HG03432 (cell line): Measurements from ENCODE around the gene PFKFB1.
"Not testable (repeated sequence)": the region's sequence is repeated elsewhere in the genome, so short reads cannot be mapped to it uniquely, and the experiment has no call there.

ENCODE experiments used
- ATAC-seq: cut with Tn5 transposase; IDR thresholded peaks from one replicate; pipeline ENCODE4 v1.9.1; 2021; ENCODE audit warnings: mild to moderate bottlenecking, moderate library complexity; ENCODE audit not compliant: unreplicated experiment

Gene PFKFB1

DNA sequence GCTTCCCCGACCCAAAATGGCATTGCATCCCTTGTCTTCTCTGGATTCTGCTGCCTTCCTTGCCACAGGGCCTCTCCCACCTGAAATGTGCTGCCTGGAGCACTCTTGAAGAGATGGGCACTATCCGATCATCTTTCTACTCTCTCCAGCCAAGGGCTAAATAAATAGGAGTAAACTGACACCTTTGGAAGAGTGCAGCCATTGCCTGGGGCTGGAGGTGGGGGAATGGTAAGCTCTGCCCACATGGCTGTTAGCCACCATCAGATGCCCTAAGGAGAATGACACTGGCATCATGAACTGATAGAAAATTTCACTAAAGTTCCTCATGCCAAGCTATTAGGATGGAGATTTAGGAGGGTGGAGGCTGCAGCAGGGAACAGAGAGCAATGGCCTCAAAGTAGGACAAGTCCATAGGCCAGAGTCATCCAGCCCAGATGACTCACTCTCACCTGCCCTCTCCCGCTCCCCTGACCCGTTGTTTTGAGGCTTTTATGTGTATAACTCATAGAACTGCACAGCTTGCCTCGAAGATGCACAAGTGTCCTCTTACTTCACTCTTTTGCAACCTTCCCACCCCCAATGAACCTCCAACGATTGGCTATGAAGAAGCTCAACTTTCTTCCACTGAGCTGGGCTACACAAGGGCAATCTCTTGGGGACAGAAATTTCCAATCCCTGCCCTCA lies 822 bp upstream of the PFKFB1 start:
- no peak for ATAC-seq

- ATAC-seq, result no peak
These were observed 921 bp downstream of the PFKFB1 start for GRCh38 chrX:54992911-54993622.

DNA sequence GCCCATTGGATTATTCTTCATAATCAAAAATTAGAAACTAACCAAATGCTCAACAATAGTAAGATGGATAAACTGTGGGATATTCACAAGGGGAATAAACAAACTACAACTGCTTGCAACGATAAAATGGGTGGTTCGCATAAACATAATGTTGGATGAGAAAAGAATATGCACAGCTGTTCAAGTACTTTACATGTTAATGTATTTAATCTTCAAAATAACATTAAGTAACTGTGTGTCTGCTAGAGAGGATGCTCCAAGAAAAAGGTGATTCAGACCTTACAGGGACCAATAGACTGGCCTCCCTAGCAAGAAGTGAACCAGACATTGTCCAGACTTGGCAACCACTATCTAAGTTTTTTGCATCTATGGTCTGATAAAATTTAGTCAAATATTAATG lies 2.3 kb downstream of the PFKFB1 start:
- ATAC-seq, result no peak

DNA sequence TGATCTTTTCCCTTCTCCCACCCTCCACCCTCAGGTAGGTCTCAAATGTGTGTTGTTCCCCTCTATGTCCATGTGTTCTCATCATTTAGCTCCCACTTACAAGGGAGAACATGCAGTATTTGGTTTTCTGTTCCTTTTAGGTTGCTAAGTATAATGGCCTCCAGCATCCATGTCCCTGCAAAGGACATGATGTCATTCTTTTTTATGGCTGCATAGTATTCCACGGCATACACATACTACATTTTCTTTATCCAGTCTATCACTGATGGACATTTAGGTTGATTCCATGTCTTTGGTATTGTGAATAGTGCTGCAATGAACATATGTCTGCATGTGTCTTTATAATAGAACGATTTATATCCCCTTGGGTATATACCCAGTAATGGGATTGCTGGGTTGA lies 10.7 kb downstream of the PFKFB1 start:
- not testable (repeated sequence) for ATAC-seq

DNA sequence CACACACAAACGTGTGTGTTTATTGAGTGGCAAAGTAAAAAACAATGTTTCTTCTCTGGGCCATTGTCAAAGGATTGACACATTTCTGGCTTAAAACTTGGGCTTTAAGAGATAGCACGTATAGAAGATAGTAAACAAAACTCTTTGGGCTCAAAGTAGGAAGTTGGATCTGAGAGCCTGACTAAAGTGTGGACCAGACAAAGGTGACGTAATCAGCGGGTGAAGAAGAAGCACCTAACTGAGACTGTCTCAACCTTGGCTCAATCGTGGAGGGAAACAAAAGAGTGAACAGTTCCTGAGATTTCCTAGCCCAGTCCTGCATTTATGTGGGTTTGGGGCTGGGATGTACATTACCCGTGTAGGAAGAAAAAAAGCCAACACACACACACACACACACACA lies 13.7 kb downstream of the PFKFB1 start:
- no peak for ATAC-seq

GRCh38 chrX:54979432-54979831 lies 14.6 kb downstream of the PFKFB1 start:
- ATAC-seq, result no peak

DNA sequence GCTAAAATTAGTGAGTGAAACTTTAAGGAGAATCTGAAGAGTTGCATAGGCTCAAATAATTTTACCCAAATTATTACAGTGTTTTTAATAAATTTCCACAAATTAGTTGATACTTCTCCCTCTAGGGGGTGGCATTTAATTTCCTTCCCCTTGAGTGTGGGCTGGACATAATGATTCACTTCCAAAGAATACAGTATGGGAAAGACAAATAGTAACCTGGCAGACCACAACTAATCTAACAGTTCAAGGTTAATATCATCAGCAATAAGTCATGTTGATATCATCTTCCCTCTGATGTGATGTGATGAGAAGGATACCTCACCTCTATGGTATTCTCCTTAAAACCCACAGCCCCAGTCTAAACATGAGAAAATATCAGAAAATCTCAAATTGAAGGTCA lies 15.5 kb downstream of the PFKFB1 start:
- no peak for ATAC-seq

DNA sequence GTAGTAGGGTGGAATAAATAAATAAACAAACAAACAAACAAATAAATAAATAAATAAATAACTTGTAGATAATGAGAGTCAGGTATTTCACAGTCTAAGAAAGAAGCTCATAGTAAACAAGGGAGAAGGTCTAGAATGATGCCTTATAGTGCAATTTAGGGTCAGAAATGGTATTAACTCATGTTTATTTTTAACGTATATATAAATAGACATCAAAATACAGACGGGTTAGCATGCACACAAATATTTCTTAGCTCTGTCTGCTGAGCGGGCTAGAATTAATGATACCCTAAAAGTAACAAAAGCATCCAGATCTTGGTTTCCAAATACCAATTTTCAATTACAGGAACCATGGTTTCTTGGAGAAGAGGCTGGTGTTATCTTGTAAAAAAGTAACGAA lies 16.6 kb downstream of the PFKFB1 start:
- ATAC-seq, result no peak

- no peak for ATAC-seq
These were observed 29.1 kb downstream of the PFKFB1 start for GRCh38 chrX:54964766-54965497.

GRCh38 chrX:54961750-54962149 lies 32.2 kb downstream of the PFKFB1 start:
- ATAC-seq, result no peak

DNA sequence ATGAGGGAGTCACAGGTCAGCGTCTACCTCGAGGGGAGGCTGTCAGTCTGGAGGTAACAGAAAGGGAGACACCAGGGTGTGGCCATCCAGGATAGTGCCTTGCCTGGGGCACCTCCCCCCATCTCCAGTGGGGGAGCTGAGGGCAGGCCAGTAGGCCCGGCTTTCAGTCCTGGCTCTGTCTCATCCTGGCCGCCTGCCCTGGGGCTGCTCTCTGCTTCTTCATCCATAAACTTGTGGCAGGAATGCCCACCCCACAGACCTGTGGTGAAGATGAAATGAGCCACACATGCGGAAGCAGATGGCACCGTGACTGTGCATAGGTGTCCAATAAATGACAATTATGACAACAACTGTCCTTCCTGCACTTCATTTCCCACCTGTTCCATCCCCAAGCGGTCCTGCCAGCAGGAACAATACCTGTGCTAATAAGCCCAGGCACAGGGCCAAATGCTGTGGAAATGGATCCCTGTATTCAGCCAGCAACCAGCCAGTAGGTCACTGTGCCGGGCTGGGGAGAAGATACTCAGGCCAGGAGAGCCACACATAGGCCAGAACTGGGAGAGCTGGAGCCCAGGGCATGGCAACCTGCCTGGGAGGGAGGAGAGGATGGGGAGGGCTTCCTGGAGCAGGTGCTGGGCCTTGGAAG lies 43.1 kb downstream of the PFKFB1 start:
- ATAC-seq, result no peak

DNA sequence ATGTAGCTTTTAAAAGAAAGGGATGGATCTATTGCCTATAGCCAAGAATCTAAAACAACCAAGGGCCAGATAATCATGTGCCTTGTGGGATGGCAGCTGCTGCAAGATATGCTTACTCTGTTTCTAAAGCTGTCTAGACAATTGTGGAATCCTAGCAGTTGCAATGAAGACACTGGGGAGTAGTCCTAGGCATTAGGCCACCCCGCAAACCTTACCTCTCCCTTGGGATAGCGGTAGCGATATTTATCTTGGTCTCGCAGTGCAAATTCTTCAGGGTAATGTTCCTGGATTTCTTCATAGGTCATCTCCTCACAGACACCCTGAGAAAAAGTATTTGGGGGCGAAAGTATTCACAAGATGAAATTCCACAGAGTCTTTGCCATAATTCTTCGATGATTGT lies 48.8 kb downstream of the PFKFB1 start:
- ATAC-seq, result no peak

GRCh38 chrX:54944816-54945215 lies 49.2 kb downstream of the PFKFB1 start:
- ATAC-seq, result no peak

- no peak for ATAC-seq
These were observed 56.6 kb downstream of the PFKFB1 start for GRCh38 chrX:54937416-54937815.

DNA sequence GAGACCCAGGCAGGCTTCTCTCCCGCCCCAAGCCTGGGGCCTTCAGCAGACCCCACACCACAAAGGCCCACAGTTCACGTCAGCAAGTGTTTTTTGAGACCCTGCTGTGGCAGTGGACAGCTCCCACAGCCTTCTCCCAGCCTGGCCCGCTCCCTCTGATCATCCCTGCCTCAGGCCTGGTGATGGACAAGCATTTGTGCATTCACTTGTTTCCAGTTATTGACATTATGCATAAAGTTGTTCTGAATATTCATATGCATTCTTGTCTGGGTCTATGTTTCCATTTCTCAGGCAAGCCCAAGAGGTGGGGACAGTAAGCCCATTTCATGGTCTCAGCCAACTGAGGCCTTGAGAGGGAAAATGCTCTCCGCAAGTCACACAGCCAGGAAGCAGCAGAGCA lies 58.7 kb downstream of the PFKFB1 start:
- no peak for ATAC-seq

GRCh38 chrX:54934890-54935289 lies 59.1 kb downstream of the PFKFB1 start:
- no peak for ATAC-seq

GRCh38 chrX:54934058-54934457 lies 59.9 kb downstream of the PFKFB1 start:
- no peak for ATAC-seq

GRCh38 chrX:54933150-54933826 lies 60.7 kb downstream of the PFKFB1 start:
- ATAC-seq, result no peak

DNA sequence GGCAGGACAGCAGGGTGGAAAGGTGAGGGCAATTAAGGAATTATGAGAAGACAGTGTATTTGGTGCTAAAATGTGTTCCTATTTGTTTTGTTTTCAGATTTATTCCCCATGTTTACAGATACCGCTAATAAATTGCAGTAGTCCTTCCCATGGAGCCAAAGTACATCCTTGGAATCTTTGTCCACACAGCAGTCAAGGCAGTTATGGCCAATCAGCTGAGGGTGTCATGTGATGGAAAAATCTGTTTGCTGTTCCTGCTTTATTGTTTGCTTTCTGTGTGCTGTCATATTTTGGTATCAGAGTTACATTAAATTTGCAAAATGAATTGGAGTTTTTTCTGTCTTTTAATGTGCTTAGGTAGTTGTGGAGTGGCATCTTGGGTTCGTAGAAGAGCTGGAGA lies 62.9 kb downstream of the PFKFB1 start:
- no peak for ATAC-seq

DNA sequence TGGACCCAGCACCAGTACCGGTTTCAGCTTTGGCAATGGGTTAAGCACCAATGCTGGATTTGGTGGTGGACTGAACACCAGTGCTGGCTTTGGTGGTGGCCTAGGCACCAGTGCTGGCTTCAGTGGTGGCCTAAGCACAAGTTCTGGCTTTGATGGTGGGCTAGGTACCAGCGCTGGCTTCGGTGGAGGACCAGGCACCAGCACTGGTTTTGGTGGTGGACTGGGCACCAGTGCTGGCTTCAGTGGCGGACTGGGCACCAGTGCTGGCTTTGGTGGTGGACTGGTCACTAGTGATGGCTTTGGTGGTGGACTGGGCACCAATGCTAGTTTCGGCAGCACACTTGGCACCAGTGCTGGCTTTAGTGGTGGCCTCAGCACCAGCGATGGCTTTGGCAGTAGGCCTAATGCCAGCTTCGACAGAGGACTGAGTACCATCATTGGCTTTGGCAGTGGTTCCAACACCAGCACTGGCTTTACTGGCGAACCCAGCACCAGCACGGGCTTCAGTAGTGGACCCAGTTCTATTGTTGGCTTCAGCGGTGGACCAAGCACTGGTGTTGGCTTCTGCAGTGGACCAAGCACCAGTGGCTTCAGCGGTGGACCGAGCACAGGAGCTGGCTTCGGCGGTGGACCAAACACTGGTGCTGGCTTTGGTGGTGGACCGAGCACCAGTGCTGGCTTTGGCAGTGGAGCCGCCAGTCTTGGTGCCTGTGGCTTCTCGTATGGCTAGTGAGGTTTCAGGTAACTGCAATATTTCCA lies 63.5 kb downstream of the PFKFB1 start:
- ATAC-seq, result no peak
